OCI-LY7 (cell line): ENCODE results near the gene NELL1.

Experiments used
- EZH2phosphoT487 ChIP-seq: fragments of 200-600 bp; sonication (generic); IDR thresholded peaks from 2 replicates; pipeline ENCODE4 v1.6.1; 2018; ENCODE audit warnings: low read depth, borderline replicate concordance, mild to moderate bottlenecking, mixed run types, antibody characterized with exemption, low read length, moderate library complexity, mixed read lengths
- TF ChIP-seq, protein P1 (sequence below): fragments of 200-600 bp; sonication (generic); conservative IDR thresholded peaks from 2 replicates; pipeline ENCODE4 v1.5.1; 2014; ENCODE audit warnings: mild to moderate bottlenecking, antibody characterized with exemption, low read length, moderate library complexity, mixed read lengths

DNA sequence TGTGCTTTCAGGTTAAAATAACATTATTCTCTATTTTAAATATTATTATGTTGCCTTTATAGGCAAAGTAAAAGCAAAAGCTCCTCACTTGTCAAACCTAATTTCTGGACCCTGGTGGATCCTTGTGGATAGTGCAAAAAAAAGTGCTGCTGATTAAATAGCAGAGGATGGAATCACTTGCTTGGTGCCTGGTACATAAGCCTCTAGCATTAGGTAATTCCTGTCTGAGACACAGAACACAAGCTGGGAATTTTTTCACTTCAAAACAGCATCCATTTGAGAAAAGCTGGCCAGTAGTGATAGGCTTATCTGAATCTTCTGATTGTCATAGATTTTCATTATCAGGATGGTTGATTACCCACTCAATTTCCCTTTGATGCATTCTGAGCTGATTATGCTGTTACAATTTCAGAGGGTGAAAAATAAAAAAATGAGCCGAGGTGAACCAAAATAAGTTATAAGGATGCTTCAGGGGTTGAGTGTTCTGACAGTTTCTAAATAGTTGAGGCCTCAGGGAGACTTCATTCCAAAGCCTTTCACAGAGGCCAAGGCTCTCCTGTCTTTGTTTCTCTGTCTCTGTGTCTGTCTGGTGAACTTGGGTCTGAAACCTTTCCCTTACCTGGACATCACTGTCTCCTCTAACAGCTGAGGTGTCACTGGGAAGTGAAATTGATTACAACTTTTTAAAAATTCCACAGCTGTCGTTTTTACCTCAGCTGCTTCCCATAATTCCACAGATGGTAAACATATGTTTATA is 242.9 kb downstream of the NELL1 start:
- TF ChIP-seq, protein P1, sequence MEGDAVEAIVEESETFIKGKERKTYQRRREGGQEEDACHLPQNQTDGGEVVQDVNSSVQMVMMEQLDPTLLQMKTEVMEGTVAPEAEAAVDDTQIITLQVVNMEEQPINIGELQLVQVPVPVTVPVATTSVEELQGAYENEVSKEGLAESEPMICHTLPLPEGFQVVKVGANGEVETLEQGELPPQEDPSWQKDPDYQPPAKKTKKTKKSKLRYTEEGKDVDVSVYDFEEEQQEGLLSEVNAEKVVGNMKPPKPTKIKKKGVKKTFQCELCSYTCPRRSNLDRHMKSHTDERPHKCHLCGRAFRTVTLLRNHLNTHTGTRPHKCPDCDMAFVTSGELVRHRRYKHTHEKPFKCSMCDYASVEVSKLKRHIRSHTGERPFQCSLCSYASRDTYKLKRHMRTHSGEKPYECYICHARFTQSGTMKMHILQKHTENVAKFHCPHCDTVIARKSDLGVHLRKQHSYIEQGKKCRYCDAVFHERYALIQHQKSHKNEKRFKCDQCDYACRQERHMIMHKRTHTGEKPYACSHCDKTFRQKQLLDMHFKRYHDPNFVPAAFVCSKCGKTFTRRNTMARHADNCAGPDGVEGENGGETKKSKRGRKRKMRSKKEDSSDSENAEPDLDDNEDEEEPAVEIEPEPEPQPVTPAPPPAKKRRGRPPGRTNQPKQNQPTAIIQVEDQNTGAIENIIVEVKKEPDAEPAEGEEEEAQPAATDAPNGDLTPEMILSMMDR: no peak
- no peak for TF ChIP-seq EZH2phosphoT487
